ENCODE measurements around the gene PSEN1.

DNA sequence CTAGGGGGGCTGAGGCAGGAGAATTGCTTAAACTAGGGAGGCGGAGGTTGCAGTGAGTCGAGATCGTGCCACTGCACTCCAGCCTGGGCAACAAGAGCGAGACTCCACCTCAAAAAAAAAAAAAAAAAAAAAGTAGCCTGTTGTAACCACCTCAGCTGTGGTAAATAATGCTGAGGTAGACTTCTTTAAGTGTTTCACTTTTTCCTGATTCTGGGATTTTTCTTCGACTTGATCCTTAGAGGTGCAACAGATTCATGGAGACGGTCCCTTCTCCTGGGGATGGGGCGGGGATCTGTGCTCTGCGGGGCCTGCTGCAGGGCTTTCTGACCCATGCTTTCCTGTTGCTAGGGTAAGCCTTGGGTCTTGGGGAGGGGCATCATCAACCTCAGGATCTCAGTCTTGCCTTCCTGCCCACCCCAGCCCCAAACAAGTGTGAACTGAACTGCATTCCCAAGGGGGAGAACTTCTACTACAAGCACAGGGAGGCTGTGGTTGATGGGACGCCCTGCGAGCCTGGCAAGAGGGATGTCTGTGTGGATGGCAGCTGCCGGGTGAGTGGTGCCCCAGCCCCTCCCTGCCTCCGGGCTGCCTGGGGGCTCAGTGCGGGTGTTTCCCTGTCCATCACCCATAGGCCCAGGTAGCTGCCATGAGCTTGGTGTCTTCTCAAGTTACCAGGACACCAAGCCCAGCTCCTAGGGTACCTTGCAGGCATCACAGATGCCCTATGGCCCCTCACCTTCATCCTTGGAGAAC is 113.4 kb downstream of the PSEN1 start:
- TF ChIP-seq, protein P1, sequence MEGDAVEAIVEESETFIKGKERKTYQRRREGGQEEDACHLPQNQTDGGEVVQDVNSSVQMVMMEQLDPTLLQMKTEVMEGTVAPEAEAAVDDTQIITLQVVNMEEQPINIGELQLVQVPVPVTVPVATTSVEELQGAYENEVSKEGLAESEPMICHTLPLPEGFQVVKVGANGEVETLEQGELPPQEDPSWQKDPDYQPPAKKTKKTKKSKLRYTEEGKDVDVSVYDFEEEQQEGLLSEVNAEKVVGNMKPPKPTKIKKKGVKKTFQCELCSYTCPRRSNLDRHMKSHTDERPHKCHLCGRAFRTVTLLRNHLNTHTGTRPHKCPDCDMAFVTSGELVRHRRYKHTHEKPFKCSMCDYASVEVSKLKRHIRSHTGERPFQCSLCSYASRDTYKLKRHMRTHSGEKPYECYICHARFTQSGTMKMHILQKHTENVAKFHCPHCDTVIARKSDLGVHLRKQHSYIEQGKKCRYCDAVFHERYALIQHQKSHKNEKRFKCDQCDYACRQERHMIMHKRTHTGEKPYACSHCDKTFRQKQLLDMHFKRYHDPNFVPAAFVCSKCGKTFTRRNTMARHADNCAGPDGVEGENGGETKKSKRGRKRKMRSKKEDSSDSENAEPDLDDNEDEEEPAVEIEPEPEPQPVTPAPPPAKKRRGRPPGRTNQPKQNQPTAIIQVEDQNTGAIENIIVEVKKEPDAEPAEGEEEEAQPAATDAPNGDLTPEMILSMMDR (IDR thresholded peaks at IDR 0.05; ENCODE audit: low read depth, low read length, poor library complexity, severe bottlenecking): no peak
- no peak for TF ChIP-seq EZH2phosphoT487 (IDR thresholded peaks at IDR 0.05; ENCODE audit: borderline replicate concordance, low read length)
